GM21367 (cell line): Measurements from ENCODE around the gene RNF175.

Source experiments
- ATAC-seq: cut with Tn5 transposase; IDR thresholded peaks from one replicate; pipeline ENCODE4 v1.9.1; 2021; ENCODE audit not compliant: unreplicated experiment

RNF175 gene

DNA sequence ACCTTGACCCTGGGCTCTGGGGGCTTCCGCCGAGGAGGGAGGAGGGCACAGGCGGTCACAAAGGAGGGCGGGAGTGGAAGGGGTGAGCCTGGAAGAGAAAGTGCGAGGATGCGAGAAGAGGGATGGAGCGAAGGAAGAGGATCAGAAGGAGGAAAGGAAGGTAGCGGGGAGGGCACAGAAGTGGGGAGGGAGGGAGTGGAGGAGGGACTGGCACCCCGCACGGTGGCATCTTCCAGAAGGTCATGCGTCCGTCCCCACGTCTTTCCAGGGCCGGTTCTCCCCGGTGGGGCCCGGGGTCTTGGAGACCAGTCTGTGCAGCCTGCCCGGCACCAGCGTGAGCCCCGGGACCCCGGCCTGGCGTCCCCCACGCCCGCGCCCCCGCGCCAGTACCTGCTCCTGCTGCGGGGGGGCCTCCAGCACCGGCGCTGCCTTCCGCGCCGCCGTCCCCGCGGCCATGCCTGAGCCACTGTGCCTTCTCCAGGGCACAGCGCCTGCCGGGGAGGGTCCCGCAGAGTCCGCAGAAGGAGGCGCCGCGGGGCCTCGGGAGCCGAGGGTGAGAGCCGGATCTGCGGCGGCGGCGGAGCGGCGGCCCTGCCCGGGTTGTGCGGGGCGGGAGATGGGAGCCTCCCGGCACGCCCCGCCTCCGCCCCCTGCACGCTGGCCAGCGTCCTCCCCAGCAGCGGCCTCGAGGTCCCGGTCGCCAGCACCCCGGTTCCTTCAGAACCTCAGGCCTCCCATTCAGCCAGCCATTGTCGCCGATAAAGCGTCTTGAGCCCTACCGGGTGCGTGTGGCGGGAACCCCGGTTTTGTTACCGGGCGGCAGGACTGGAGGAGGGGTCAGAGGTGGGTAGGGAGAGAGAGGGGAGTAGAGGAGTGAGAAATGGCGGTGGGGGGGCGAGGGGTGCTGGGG lies at the start of gene RNF175:
Gene RNF175, minus strand, starts transcription at position 618 of the 910 bp plus-strand sequence. Its CDS starts 162 bp downstream, at position 456.
- no peak for ATAC-seq

DNA sequence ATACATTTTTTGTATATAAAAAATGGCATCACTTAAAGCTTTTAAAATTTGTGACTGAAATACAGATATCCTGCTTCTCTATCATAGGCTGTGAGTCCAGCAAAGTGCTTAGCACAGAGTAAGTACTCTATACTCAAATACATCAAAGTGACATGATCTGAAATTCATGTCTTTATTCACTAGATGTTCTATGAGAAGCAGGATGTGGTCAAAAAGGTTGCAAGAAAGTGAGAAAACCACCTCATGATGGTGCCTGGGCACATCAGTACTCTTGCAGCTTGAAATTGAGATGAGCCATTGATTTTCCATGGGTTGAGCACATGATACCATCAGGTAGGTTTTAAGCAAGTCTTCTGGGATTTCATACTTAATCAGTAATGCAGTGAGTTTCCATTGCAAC lies 49.5 kb upstream of the RNF175 start:
- ATAC-seq, result peak; percentile 58

DNA sequence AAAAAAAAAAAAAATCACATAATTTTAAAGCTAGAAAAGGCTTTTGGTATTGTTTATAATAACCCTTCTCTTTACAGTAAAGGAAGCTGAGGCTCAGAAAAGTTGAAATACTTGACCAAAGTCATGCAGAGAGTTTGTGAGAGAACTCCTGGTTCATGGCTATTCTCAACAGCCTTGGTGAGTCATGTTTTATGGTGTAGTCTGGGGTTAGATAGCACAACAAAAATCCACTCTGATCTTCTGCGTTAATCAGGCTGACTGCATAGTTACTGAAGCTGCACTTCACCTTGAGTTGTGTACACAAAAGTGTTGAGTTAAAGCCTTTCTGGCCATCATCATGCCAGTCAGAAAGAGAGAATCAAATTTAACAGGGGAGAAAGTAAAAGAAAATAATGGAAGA lies 48.4 kb upstream of the RNF175 start:
- ATAC-seq, result no peak

DNA sequence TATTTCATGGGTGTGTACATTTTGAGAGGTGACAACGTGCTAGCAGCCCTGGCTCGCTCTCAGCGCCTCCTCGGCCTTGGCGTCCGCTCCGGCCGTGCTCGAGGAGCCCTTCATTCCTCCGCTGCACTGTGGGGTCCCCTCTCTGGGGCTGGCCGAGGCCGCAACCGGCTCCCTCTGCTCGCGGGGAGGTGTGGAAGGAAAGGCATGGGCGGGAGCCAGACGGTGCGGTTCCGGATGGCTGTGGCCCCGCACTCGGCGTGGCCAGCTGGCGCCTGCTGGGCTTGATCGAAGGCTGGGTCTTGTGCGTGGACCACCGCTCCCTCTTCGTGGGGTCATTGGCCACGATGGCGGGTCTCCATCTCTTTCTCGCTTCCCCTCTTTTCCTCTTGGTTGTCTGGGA lies 46.2 kb upstream of the RNF175 start:
- ATAC-seq, result no peak

DNA sequence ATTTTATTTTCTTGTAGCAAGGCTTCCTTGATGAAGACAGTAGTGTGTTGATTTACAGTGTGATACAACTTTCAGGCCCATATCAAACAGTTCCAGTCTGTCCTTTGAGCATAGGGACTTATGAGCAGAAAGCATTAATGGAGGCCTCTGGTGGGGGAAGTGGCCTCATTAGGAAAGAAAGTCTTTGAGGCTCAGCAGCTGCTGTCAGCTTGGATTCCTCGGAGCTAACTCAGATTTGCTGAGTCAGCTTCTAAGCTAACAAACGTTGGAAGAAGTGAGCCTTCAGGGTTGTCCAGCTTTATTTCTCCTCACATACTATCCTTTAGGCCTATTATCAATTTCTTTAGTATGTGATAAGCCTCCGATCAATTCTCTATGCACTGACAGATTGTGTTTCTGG lies 44.9 kb upstream of the RNF175 start:
- no peak for ATAC-seq

DNA sequence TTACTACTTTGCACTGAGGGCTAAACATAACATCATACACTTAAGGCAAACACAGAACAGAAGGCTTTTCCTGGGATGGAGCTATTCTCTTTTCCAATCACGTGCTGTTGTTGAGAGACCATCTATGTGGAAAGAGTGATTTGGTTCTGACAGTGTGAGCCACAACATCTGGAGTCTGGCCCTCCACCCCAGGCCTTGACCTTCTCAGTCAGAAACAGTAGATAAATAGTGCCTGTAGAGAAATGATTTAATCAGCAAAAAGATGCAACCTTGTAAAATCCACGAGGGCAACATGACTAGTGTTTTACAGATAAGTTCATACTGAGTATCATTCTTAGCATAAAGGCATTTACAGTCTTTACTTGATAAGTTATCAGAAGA lies 39.9 kb upstream of the RNF175 start:
- no peak for ATAC-seq

DNA sequence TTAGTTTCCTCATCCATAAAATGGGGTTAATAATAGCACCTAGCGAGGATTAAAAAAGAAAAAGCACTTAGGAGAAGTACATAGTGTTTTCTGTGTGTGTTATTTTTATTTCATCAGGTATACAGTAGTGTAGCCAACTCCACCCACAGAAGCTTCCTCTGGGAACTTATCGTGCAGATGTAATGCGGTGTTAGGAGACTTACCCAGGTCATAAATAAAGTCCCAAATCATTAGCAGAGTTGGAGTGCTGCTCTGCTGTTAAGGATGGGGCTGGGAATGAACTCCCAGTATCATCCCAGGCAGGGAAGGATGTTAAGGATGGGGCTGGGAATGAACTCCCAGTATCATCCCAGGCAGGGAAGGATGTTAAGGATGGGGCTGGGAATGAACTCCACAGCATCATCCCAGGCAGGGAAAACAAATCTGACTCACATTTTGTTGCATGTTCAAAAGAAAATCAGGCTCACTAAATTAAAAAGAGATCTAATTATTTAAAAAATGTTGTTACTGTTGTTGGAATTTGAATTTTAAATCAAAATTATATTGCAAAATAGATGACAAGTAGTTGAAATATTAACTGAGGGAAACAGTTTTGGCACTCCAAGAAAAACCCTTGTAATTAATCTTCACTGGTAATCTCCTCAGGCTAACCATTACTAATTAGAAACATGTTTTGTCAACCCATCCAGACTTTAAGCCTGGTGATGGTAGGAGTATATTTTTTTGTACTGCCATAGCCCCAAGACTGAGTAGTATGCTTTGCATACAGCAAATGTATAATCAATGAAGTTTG lies 39.3 kb upstream of the RNF175 start:
- no peak for ATAC-seq

DNA sequence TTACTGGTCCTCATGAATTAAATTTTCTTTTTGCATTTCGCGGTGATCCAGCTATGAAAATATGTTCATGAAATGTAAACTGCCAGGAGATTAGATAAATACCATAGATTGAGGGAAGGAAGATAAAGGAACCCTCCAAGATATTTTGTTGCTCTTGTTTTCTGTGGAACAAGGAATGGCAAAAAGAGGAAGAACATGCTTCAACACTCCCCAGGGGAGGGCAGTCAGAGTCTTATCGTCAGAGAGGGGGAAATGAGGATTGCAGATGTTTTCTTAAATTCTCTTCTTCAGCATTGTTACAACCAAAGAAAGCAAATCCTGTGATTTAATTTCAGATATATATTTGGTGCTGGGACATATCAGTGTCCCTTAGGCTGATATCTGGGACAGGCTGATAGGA lies 38.6 kb upstream of the RNF175 start:
- no peak for ATAC-seq

DNA sequence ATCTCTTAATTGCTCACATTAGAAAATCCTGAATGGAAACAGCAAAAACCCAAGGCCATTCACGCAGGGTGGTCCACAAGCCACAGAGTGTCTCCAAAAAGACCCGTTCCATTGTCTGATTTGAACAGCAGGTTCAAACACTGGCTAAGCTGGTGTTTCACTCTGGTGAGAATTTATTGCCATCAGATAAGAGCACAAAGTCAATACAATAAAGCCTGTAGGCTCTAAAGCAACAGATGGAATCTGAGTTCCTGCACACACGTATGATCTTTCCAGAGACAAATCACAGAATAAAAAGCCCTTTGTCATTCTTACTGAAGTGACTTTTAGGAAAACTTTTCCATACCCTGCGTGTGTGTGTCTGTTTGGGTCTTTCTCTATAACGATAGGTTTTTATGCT lies 34.2 kb upstream of the RNF175 start:
- ATAC-seq, result no peak

DNA sequence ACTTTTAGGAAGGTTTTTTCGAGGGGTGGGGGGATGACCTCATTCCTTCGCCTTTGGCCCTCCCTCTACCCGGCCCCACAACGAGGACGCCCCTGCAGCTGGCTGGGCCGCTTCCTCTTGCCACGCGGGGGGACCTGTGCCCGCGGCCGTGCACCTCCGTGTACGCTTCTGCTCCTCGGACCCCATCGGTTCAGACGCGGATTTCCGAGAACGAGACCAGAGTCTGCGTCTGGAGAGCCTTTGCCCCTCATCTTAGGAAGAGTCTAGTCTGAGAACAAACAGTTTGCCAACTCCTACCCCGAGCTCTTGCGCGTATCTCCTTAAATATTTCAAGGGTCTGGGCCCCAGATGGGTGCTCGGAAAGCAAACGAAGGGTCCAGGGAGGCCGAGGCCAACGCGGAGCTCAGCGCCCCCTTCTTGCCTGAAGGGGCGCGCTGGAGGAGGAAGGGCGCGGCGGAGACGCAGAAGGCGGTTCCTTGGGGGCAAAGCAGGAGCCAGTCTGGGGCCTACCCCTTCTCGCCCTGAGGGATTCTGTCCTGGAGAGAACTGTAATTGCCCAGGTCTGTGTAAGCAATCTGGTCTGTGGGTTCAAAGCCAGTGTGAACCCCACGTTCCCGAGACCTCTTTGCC lies 32.9 kb upstream of the RNF175 start:
- no peak for ATAC-seq

DNA sequence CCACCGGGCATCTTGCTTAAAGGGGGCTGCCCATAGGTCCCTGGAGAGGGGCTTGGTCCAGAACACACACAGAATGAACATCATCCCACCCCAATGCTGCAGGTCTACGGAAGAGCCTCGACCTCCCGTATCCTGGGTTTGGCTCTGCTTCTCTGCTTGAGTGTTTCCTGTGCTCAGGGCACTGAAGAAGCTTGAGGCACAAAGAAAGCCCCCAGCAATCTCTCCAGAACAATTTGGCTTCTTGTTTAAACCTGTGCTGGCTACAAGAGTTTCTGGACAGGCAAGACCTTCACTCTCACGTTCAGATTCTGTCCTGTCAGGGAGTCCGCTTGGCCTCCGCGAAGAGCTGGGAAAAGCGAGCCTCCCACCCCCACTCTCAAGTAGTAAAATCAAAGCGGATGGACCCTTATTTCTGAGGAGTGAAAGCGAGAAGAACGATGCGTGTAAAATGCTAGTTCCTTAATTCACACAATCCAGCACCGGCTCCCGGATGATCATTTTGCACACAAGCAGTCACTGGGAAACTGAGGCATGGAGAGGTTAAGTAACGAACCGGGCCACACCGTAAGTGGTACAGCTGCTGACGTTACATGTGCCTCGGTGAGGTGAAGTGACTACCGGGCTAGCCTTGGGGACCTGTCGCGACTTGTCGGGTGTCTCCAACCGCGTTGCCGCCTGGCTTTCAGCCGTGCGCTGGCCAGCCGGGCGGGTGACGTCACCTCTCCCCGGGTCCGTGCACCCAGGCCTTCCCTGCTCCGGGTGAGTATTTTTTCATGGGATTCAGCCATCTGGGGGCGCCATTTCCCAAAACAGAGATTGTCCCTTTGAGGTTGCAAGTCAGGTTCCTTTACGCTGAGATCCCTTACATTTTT lies 32.2 kb upstream of the RNF175 start:
- no peak for ATAC-seq

DNA sequence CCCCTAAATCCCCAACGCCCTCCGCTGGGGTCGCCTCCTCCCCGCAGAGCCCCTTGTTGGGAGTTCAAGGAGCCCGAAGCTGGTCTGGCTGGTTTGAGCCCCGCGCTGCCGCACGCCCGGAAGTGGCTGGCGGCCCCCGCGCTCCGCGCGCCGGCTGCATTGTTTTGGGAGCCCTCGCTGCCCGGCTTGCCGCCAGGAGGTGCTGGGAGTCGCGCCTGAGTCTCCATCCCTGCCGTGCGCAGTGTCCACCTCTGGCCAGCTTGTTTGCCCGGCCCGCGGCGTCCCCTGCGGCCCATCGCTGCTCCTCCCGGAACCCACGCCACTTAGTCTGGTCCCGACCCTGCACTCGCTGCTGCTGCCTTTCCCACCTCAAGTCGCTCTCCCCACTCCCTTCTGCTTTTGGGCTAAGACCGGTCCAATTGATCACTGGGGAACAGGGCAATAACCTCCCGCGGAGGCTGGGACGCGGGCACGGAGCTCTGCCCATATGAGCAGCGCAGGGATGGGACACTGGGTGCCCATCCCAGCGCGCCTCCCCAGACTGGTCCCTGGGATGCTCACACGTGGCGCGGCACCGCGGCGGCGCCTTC lies 31.2 kb upstream of the RNF175 start:
- no peak for ATAC-seq

DNA sequence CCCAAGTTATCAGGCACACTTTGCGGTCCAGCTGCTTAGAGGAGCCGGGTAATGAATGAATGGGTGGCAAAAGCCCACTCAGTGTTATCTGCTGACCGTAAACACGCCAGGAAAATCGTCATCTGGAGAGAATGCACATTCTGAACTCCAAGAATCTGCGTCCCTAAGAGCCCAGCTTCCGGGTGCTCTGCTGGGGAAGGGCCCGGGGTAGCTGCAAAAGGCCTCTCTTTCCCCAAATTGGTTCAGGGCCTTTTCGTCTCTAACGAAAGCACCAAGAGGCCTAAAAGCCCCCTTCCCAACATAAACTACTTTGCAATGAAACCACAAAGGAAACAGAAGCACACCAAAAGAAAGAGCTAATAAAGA lies 30.7 kb upstream of the RNF175 start:
- ATAC-seq, result no peak

DNA sequence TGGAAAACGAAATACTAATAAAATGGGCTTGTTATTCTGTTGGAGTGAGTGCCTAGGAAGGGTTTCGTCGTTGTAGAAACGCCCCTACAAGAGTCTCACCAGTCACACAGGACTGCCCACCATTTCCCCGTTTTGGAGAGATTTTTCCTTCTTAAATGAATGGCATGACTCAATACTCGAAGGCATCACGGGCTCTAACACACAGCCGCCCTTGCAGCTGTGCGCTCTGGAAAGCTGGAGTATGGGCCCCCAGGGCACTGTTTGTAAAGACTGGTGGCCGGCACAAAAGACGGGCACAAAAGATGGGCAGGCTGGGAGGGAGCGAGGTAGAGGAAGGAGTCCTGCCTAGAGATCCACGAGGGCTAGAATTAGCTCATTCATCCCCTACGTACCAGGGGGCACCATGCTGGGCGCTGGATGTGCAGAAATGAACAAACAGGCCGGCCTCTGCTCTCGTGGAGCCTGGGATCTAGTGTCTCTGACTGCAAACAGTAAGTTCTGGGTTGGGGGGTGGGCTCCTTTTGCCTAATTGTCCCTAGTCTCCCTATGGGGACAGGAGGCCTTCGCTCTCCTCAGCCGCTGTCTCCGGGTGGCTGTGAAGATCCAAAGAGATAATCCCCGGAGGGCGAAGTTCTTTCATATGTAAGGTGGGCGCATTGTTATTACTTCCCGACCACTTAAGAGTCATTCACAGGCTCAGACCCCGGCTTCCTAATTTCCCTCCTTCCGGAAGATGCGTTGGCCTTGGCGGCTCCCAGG lies 30.1 kb upstream of the RNF175 start:
- ATAC-seq, result no peak

DNA sequence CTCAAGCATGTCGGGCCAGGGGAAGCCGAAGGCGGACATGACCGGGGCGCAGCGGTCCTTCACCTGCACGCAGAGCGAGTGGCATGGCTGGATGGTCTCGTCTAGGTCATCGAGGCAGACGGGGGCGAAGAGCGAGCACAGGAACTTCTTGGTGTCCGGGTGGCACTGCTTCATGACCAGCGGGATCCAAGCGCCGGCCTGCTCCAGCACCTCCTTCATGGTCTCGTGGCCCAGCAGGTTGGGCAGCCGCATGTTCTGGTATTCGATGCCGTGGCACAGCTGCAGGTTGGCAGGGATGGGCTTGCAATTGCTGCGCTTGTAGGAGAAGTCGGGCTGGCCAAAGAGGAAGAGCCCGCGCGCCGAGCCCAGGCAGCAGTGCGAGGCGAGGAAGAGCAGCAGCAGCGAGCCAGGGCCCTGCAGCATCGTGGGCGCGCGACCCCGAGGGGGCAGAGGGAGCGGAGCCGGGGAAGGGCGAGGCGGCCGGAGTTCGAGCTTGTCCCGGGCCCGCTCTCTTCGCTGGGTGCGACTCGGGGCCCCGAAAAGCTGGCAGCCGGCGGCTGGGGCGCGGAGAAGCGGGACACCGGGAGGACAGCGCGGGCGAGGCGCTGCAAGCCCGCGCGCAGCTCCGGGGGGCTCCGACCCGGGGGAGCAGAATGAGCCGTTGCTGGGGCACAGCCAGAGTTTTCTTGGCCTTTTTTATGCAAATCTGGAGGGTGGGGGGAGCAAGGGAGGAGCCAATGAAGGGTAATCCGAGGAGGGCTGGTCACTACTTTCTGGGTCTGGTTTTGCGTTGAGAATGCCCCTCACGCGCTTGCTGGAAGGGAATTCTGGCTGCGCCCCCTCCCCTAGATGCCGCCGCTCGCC lies 28.8 kb upstream of the RNF175 start, which contains the start of gene SFRP2:
Gene SFRP2, minus strand, starts transcription at position 671 of the 864 bp plus-strand sequence. Its CDS starts 248 bp downstream, at position 423.
- no peak for ATAC-seq

DNA sequence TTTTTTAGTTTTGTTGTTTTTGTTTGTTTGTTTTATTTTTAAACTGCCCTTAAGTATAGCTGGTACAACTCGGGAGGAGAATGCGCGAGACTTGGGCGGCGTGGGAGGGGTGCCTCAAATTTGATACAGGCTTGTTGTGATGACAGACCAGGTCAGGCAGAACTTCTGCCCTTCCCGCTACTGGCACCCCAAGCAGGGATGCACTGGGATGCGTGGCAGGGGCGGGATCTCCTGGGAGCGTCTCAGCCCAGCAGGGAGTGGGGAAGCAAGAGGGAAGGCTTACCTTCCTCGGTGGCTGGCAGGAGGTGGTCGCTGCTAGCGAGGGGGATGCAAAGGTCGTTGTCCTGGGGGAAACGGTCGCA lies 28.2 kb upstream of the RNF175 start:
- no peak for ATAC-seq

DNA sequence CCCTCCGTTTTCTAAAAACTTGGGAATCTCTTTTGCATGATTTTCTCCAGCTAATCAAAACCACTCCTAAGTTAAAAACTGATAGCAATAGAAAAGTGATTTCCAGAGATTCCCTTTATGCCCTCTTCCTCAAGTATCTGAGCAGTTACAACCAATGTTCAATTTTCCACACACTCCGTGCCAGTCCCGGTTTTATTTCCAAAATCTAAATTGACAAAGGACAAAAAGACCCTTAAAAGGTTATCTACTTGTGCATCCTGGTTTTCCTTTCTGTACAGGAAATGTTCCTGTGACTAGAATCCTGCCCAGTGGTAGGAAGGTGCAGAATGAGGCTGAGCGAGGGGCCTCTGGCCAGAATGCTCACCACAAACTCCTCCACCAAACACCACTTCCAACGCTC lies 27.8 kb upstream of the RNF175 start:
- ATAC-seq, result no peak

DNA sequence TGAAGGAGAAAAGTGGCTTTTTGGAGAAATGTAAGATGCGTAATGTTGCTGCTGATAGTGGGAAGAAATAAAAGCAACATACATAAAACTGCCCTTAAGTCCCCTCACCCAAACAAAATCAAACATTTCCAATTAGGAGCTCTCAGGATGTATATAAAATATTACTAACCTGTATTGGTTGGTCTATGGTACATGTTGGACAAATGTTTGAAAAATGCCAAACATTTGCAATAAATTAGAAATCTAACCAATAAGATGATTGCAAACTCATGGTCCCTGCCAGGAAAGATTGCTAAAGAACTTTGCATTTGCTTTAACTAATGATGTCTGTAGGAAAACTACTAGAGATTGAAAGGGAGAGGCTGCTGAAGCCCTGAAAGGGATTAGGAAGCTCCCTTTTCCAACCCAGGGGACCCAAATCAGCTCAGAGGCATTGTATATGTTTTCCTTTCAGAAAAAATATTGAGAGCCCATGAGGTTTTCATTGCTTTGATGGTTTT lies 27.3 kb upstream of the RNF175 start:
- ATAC-seq, result no peak
